HepG2 (cell line): ENCODE data around the gene IFT52.

ENCODE experiments used
- CTCF ChIP-seq: sonication (generic); formaldehyde crosslinking; IDR thresholded peaks from 2 replicates; pipeline ENCODE4 v1.5.0; 2020; ENCODE audit warnings: mild to moderate bottlenecking, missing genetic modification reagents, moderate library complexity
- ESRRA ChIP-seq: sonication (generic); formaldehyde crosslinking; IDR thresholded peaks from 2 replicates; pipeline ENCODE4 v1.5.1; 2020; ENCODE audit warnings: mild to moderate bottlenecking, low read depth, missing genetic modification reagents
- FOXK1 ChIP-seq: sonication (generic); formaldehyde crosslinking; IDR thresholded peaks from 2 replicates; pipeline ENCODE4 v1.4.0; 2020; ENCODE audit warnings: low read depth, missing genetic modification reagents, borderline replicate concordance
- MAFG ChIP-seq: sonication (generic); formaldehyde crosslinking; IDR thresholded peaks from 2 replicates; pipeline ENCODE4 v1.5.1; 2020; ENCODE audit warnings: mild to moderate bottlenecking, missing genetic modification reagents
- MAFK ChIP-seq, 2 experiments: IDR thresholded peaks in 1 of 2; conservative IDR thresholded peaks in 1 of 2; 2 replicates each; pipeline ENCODE4 v1.6.1; 2011; ENCODE audit warnings: improper control_type of control experiment in 2 of 2, low read length in 2 of 2
- MYC ChIP-seq: sonication (generic); formaldehyde crosslinking; IDR thresholded peaks from 2 replicates; pipeline ENCODE4 v1.9.0; 2021; ENCODE audit warnings: missing genetic modification reagents, borderline replicate concordance
- NR1H2 ChIP-seq: sonication (generic); formaldehyde crosslinking; IDR thresholded peaks from 2 replicates; pipeline ENCODE4 v1.8.1; 2022; ENCODE audit warnings: low read depth, missing genetic modification reagents, borderline replicate concordance
- PATZ1 ChIP-seq: sonication (generic); formaldehyde crosslinking; IDR thresholded peaks from 2 replicates; pipeline ENCODE4 v1.4.0; 2020; ENCODE audit warnings: missing genetic modification reagents
- POLR2AphosphoS5 ChIP-seq: IDR thresholded peaks from 2 replicates; pipeline ENCODE4 v1.6.1; 2012; ENCODE audit warnings: low read depth, low read length
- SNAI1 ChIP-seq: sonication (generic); formaldehyde crosslinking; IDR thresholded peaks from 2 replicates; pipeline ENCODE4 v1.5.0; 2020; ENCODE audit warnings: mild to moderate bottlenecking, missing genetic modification reagents, borderline replicate concordance
- ZNF280B ChIP-seq: sonication (generic); formaldehyde crosslinking; IDR thresholded peaks from 2 replicates; pipeline ENCODE4 v1.5.0; 2020; ENCODE audit warnings: missing genetic modification reagents, mild to moderate bottlenecking, borderline replicate concordance
- ZSCAN5A ChIP-seq: sonication (generic); formaldehyde crosslinking; IDR thresholded peaks from 2 replicates; pipeline ENCODE4 v1.8.0; 2022; ENCODE audit warnings: mild to moderate bottlenecking, missing genetic modification reagents, borderline replicate concordance

- no peak for TF ChIP-seq CTCF (CRISPR knock-in tag)
- TF ChIP-seq FOXK1: no peak
- TF ChIP-seq POLR2AphosphoS5: no peak
- TF ChIP-seq ZSCAN5A (CRISPR knock-in tag): no peak
- no peak for TF ChIP-seq MAFK (conservative IDR thresholded peaks at IDR 0.05 in 1 of 2, IDR thresholded peaks at IDR 0.05 in 1 of 2; ENCODE audit: low read length in 2 of 2)
- TF ChIP-seq PATZ1: no peak
- TF ChIP-seq SNAI1 (CRISPR knock-in tag): no peak
- no peak for TF ChIP-seq MAFG (CRISPR knock-in tag)
- no peak for TF ChIP-seq MYC (CRISPR knock-in tag)
- no peak for TF ChIP-seq NR1H2 (CRISPR knock-in tag)
- TF ChIP-seq ZNF280B (CRISPR knock-in tag): no peak
- TF ChIP-seq ESRRA (CRISPR knock-in tag): no peak
These were observed 40.3 kb upstream of the IFT52 start for GRCh38 chr20:43550456-43550855.
